Natural killer cell (primary cell): ENCODE results near the gene CILP2. TPM values are rescaled to one million over a fixed set of nuclear protein-coding genes. Genes with fewer than 3 reads are reported as not detected.
A peak's percentile ranks its signal among the peaks of the same experiment; 100 is the strongest.

Experiments used
- ATAC-seq, 3 donors: fragments of 150-1000 bp in 2 of 3; fragments of 200-7000 bp in 1 of 3; cut with Tn5 transposase; 1 replicate in 1 of 3; 2 replicates in 2 of 3; pipeline ENCODE4 v1.10.0; 2021; ENCODE audit warnings: mild to moderate bottlenecking in 2 of 3, moderate library complexity in 2 of 3
- DNase-seq, 2 donors: peaks; one replicate each; pipeline versions ENCODE4 v3.0.0 to v3.0.0-alpha.2; 2013 to 2021; ENCODE audit warnings: mixed read lengths in 1 of 2
- H3K27ac ChIP-seq: one replicate; pipeline ENCODE4 v1.5.1; 2013; ENCODE audit warnings: mild to moderate bottlenecking, low read length
- H3K27me3 ChIP-seq: one replicate; pipeline ENCODE4 v1.6.1; 2013; ENCODE audit warnings: low read length; ENCODE audit not compliant: control insufficient read depth, insufficient read depth
- H3K36me3 ChIP-seq: one replicate; pipeline ENCODE4 v1.6.1; 2013; ENCODE audit warnings: low read length; ENCODE audit not compliant: control insufficient read depth, insufficient read depth
- H3K4me1 ChIP-seq: one replicate; pipeline ENCODE4 v1.6.1; 2013; ENCODE audit warnings: low read length; ENCODE audit not compliant: control insufficient read depth, insufficient read depth
- H3K4me3 ChIP-seq: one replicate; pipeline ENCODE4 v1.5.1; 2013; ENCODE audit warnings: low read length
- H3K9me3 ChIP-seq: one replicate; pipeline ENCODE4 v1.6.1; 2013; ENCODE audit warnings: low read length; ENCODE audit not compliant: control insufficient read depth, insufficient read depth
- H3K27ac Mint-ChIP-seq, 2 donors: one replicate each; pipeline ENCODE4 v1.8.0; 2022; ENCODE audit warnings: mild to moderate bottlenecking in 2 of 2, mixed read lengths in 2 of 2, moderate library complexity in 1 of 2
- H3K27me3 Mint-ChIP-seq, 2 donors: one replicate each; pipeline ENCODE4 v1.8.0; 2022; ENCODE audit warnings: low read depth in 2 of 2, mixed read lengths in 2 of 2
- H3K36me3 Mint-ChIP-seq: one replicate; pipeline ENCODE4 v1.8.0; 2022; ENCODE audit warnings: mixed read lengths
- H3K4me1 Mint-ChIP-seq, 2 donors: one replicate each; pipeline ENCODE4 v1.8.0; 2022; ENCODE audit warnings: mixed read lengths in 2 of 2
- H3K4me3 Mint-ChIP-seq: one replicate; pipeline ENCODE4 v1.8.0; 2022; ENCODE audit warnings: mild to moderate bottlenecking, moderate library complexity, mixed read lengths
- H3K9me3 Mint-ChIP-seq, 2 donors: one replicate each; pipeline ENCODE4 v1.8.0; 2022; ENCODE audit warnings: mixed read lengths in 2 of 2
- WGBS: methylation state at CpG from one replicate; pipeline ENCODE4 v1.1.7; 2013; ENCODE audit warnings: missing lambda C conversion rate; ENCODE audit not compliant: insufficient coverage; 5-methylcytosine and 5-hydroxymethylcytosine counted together
- intact Hi-C: fragments of 100-400 bp; cut with micrococcal nuclease; formaldehyde crosslinking; loops from one replicate; pipeline ENCODE4 v1.14.2; 2022
- total RNA-seq, 4 donors: library from RNA; stranded (reverse); fragments of 120-200 nt in 1 of 4; gene quantifications; one replicate each; pipeline versions ENCODE4 v1.2.3 to v1.2.4, GENCODE V29; 2013 to 2022
- TF ChIP-seq, protein P1 (sequence below): fragments of 200-600 bp; IDR thresholded peaks from one replicate; pipeline ENCODE4 v1.8.0; 2022; ENCODE audit warnings: antibody characterized with exemption

CILP2 gene
- total RNA-seq, 3 donors from 2014 or later (not counting 1 experiment from before 2014, with no cell fraction given): 0.05 to 0.20 (median 0.11) TPM

DNA sequence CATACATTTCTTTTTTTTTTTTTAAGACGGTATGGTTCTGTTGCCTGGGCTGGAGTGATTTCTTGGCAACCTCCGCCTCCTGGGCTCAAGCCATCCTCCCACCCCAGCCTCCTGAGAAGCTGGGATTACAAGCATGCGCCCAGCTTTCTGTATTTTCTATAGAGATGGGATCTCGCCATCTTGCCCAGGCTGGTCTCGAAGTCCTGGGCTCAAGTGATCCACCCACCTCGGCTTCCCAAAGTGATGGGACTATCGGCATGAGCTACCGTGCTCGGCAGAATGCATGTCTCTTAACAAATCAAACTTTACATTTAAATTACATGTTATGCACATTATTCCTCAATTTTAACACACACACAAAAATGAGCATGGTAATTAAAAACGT, 20.8 kb upstream of the CILP2 start:
- peaks cover 31% of the 10 kb centered on the region for H3K4me1 ChIP-seq
- H3K36me3 ChIP-seq: peaks cover 4% of the 10 kb centered on the region
- Mint-ChIP-seq H3K4me1 (peaks cover 12 to 25% of the 10 kb centered on the region in 2 donors), H3K27me3 (no peaks in the 10 kb centered on the region), H3K4me3 (peak overlapping the region; percentile 95), H3K36me3 (no peaks in the 10 kb centered on the region), H3K27ac (no peak overlapping the region), H3K9me3 (no peaks in the 10 kb centered on the region)
- H3K27ac ChIP-seq: no peak overlapping the region
- no peak for ATAC-seq
- no peaks in the 10 kb centered on the region for H3K9me3 ChIP-seq
- DNase-seq: no peak
- H3K4me3 ChIP-seq: no peak overlapping the region
- intact Hi-C loops: no loop called here
- TF ChIP-seq, protein P1, sequence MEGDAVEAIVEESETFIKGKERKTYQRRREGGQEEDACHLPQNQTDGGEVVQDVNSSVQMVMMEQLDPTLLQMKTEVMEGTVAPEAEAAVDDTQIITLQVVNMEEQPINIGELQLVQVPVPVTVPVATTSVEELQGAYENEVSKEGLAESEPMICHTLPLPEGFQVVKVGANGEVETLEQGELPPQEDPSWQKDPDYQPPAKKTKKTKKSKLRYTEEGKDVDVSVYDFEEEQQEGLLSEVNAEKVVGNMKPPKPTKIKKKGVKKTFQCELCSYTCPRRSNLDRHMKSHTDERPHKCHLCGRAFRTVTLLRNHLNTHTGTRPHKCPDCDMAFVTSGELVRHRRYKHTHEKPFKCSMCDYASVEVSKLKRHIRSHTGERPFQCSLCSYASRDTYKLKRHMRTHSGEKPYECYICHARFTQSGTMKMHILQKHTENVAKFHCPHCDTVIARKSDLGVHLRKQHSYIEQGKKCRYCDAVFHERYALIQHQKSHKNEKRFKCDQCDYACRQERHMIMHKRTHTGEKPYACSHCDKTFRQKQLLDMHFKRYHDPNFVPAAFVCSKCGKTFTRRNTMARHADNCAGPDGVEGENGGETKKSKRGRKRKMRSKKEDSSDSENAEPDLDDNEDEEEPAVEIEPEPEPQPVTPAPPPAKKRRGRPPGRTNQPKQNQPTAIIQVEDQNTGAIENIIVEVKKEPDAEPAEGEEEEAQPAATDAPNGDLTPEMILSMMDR: no peak
- WGBS: 95% methylated on average over 8 of the region's 10 CpGs
- no peaks in the 10 kb centered on the region for H3K27me3 ChIP-seq

- 84% methylated on average over 4 of the region's 6 CpGs for WGBS
- Mint-ChIP-seq H3K27me3 (no peaks in the 10 kb centered on the region), H3K4me1 (peaks cover 12 to 24% of the 10 kb centered on the region in 2 donors), H3K27ac (no peak overlapping the region), H3K9me3 (no peaks in the 10 kb centered on the region), H3K36me3 (no peaks in the 10 kb centered on the region), H3K4me3 (no peak overlapping the region)
- H3K4me3 ChIP-seq: no peak overlapping the region
- H3K4me1 ChIP-seq: peaks cover 18% of the 10 kb centered on the region
- H3K27me3 ChIP-seq: no peaks in the 10 kb centered on the region
- no peak for ATAC-seq
- no peaks in the 10 kb centered on the region for H3K9me3 ChIP-seq
- DNase-seq: no peak
- no peak overlapping the region for H3K27ac ChIP-seq
- H3K36me3 ChIP-seq: peaks cover 12% of the 10 kb centered on the region
- TF ChIP-seq, protein P1: no peak
- intact Hi-C loops: no loop called here
These were observed 17.1 kb upstream of the CILP2 start for GRCh38 chr19:19520989-19521388.

DNA sequence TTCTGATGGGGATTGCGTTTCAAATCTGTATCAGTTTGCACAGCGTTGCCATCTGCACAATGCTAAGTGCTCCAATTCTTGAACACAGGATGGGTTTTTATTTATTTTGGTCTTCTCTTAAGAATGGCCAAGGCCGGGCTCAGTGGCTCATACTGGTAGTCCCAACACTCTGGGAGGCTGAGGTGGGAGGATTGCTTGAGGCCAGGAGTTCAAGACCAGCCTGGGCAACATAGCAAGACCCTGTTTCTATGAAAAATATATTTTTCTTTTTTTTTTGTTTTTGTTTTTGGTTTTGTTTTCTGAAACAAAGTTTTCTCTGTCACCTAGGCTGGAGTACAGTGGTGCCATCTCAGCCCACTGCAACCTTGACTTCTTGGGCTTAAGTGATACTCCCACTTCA, 14.9 kb upstream of the CILP2 start:
- intact Hi-C loops: no loop called here
- ATAC-seq: no peak
- WGBS: 100% methylated on average over 3 of the region's 3 CpGs
- no peaks in the 10 kb centered on the region for H3K27me3 ChIP-seq
- H3K9me3 ChIP-seq: no peaks in the 10 kb centered on the region
- Mint-ChIP-seq H3K9me3 (no peaks in the 10 kb centered on the region), H3K4me1 (peaks cover 12 to 26% of the 10 kb centered on the region in 2 donors), H3K27ac (no peak overlapping the region), H3K27me3 (no peaks in the 10 kb centered on the region), H3K36me3 (no peaks in the 10 kb centered on the region), H3K4me3 (no peak overlapping the region)
- DNase-seq: no peak
- H3K4me3 ChIP-seq: no peak overlapping the region
- peaks cover 7% of the 10 kb centered on the region for H3K4me1 ChIP-seq
- H3K27ac ChIP-seq: no peak overlapping the region
- peaks cover 22% of the 10 kb centered on the region for H3K36me3 ChIP-seq
- TF ChIP-seq, protein P1: no peak

DNA sequence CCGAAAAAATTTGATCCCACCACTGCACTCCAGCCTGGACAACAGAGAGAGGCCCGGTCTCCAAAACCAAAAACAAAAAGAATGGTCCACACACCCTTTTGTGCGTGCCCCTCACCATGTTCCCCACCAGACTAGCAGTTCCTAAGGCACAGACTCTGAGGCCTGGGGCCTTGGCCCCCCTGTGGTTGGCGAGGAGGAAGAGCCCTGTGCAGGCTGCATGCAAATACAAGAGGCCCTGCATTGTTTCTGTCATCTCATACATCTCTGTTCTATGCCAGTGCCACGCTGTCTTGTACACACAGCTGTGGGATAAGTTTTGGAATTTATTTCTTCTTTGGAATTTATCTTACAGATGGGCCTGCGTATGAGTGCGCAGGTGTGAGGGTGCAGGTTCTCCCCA, 14.0 kb upstream of the CILP2 start:
- Mint-ChIP-seq H3K4me3 (no peak overlapping the region), H3K27ac (no peak overlapping the region), H3K36me3 (no peaks in the 10 kb centered on the region), H3K9me3 (no peaks in the 10 kb centered on the region), H3K4me1 (peaks cover 11 to 26% of the 10 kb centered on the region in 2 donors), H3K27me3 (no peaks in the 10 kb centered on the region)
- no peaks in the 10 kb centered on the region for H3K27me3 ChIP-seq
- H3K4me1 ChIP-seq: peaks cover 7% of the 10 kb centered on the region
- H3K9me3 ChIP-seq: no peaks in the 10 kb centered on the region
- intact Hi-C loops: no loop called here
- TF ChIP-seq, protein P1: no peak
- DNase-seq (no peak), ATAC-seq (no peak)
- H3K4me3 ChIP-seq: no peak overlapping the region
- H3K27ac ChIP-seq: no peak overlapping the region
- peaks cover 25% of the 10 kb centered on the region for H3K36me3 ChIP-seq
- 77% methylated on average over 7 of the region's 7 CpGs for WGBS
